HG03354 (cell line): Measurements from ENCODE around the gene NDFIP2.

ENCODE experiments used
- ATAC-seq: cut with Tn5 transposase; IDR thresholded peaks from one replicate; pipeline ENCODE4 v1.9.1; 2021; ENCODE audit warnings: mild to moderate bottlenecking; ENCODE audit not compliant: unreplicated experiment, poor library complexity, severe bottlenecking

Gene NDFIP2

GRCh38 chr13:79480954-79481684 lies at the start of gene NDFIP2:
Gene NDFIP2, plus strand, starts transcription at chr13:79481155. Its CDS starts 49 bp downstream, at chr13:79481204.
- ATAC-seq: peak; percentile 82

- no peak for ATAC-seq
Observed at GRCh38 chr13:79432086-79432485, 48.9 kb upstream of the NDFIP2 start.

GRCh38 chr13:79432992-79433391 lies 48.0 kb upstream of the NDFIP2 start:
- no peak for ATAC-seq

- ATAC-seq: no peak
Observed at GRCh38 chr13:79434556-79434955, 46.4 kb upstream of the NDFIP2 start.

- no peak for ATAC-seq
Observed at GRCh38 chr13:79435561-79435990, 45.4 kb upstream of the NDFIP2 start.

GRCh38 chr13:79439275-79439674 lies 41.7 kb upstream of the NDFIP2 start:
- no peak for ATAC-seq

- ATAC-seq: no peak
Observed at GRCh38 chr13:79440958-79441528, 39.9 kb upstream of the NDFIP2 start.

GRCh38 chr13:79442221-79442620 lies 38.7 kb upstream of the NDFIP2 start:
- no peak for ATAC-seq

- ATAC-seq: no peak
Observed at GRCh38 chr13:79442706-79443105, 38.2 kb upstream of the NDFIP2 start.

- ATAC-seq: no peak
Observed at GRCh38 chr13:79445968-79446645, 34.8 kb upstream of the NDFIP2 start.

GRCh38 chr13:79447141-79447540 lies 33.8 kb upstream of the NDFIP2 start:
- ATAC-seq: no peak

- ATAC-seq: no peak
Observed at GRCh38 chr13:79447741-79448140, 33.2 kb upstream of the NDFIP2 start.

- ATAC-seq: no peak
Observed at GRCh38 chr13:79448413-79448812, 32.5 kb upstream of the NDFIP2 start.

- no peak for ATAC-seq
Observed at GRCh38 chr13:79450110-79450509, 30.8 kb upstream of the NDFIP2 start.

- peak; percentile 100 for ATAC-seq
Observed at GRCh38 chr13:79451500-79451962, 29.4 kb upstream of the NDFIP2 start.

GRCh38 chr13:79452239-79452913 lies 28.6 kb upstream of the NDFIP2 start:
- ATAC-seq: no peak

GRCh38 chr13:79455331-79455730 lies 25.6 kb upstream of the NDFIP2 start:
- no peak for ATAC-seq

- ATAC-seq: no peak
Observed at GRCh38 chr13:79456051-79456450, 24.9 kb upstream of the NDFIP2 start.

GRCh38 chr13:79456656-79457365 lies 24.1 kb upstream of the NDFIP2 start:
- ATAC-seq: peak; percentile 28

- peak; percentile 83 for ATAC-seq
Observed at GRCh38 chr13:79457390-79457789, 23.6 kb upstream of the NDFIP2 start.
